Measurements from ENCODE around the gene LDAH. TPM values are rescaled to one million over a fixed set of nuclear protein-coding genes. Genes with fewer than 3 reads are reported as not detected.
"Not testable (repeated sequence)": the region's sequence is repeated elsewhere in the genome, so short reads cannot be mapped to it uniquely, and the experiment has no call there.

The LDAH gene
- polyA plus RNA-seq, 2 donors = 4.4 to 5.1 TPM

GRCh38 chr2:20728114-20728758, 94.7 kb downstream of the LDAH start:
- Histone ChIP-seq H3K4me3 (ENCODE audit: low read depth in 1 of 2, low read length in 2 of 2) (no peak overlapping the region), H3K27ac (ENCODE audit: low read depth in 2 of 2, low read length in 1 of 2) (no peak overlapping the region), H3K4me1 (ENCODE audit: control insufficient read depth in 2 of 2, insufficient read depth in 2 of 2, low read length in 1 of 2) (no peaks in the 10 kb centered on the region), H3K36me3 (ENCODE audit: control insufficient read depth in 2 of 2, insufficient read depth in 2 of 2, low read length in 1 of 2) (no peaks in the 10 kb centered on the region), H3K27me3 (ENCODE audit: control insufficient read depth in 1 of 2, insufficient read depth in 2 of 2, low read length in 2 of 2) (no peaks in the 10 kb centered on the region), H3K9me3 (ENCODE audit: control insufficient read depth in 2 of 2, insufficient read depth in 1 of 2, low read depth in 1 of 2, low read length in 1 of 2) (no peaks in the 10 kb centered on the region)
- WGBS, 2 donors = 51 to 57% methylated on average over 4 of the region's 4 CpGs

GRCh38 chr2:20726913-20727312, 96.0 kb downstream of the LDAH start:
- Histone ChIP-seq H3K27ac (ENCODE audit: low read depth in 2 of 2, low read length in 1 of 2) (no peak overlapping the region), H3K27me3 (ENCODE audit: control insufficient read depth in 1 of 2, insufficient read depth in 2 of 2, low read length in 2 of 2) (no peaks in the 10 kb centered on the region), H3K4me3 (ENCODE audit: low read depth in 1 of 2, low read length in 2 of 2) (no peak overlapping the region), H3K4me1 (ENCODE audit: control insufficient read depth in 2 of 2, insufficient read depth in 2 of 2, low read length in 1 of 2) (no peaks in the 10 kb centered on the region), H3K9me3 (ENCODE audit: control insufficient read depth in 2 of 2, insufficient read depth in 1 of 2, low read depth in 1 of 2, low read length in 1 of 2) (no peaks in the 10 kb centered on the region), H3K36me3 (ENCODE audit: control insufficient read depth in 2 of 2, insufficient read depth in 2 of 2, low read length in 1 of 2) (no peaks in the 10 kb centered on the region)
- WGBS, 2 donors = 96 to 97% methylated on average over 5 of the region's 5 CpGs

GRCh38 chr2:20725782-20726181, 97.1 kb downstream of the LDAH start:
- 92 to 98% methylated on average over 2 of the region's 2 CpGs for WGBS, 2 donors
- H3K27ac ChIP-seq (ENCODE audit: low read depth in 2 of 2, low read length in 1 of 2) = no peak overlapping the region
- no peak overlapping the region for H3K4me3 ChIP-seq (ENCODE audit: low read depth in 1 of 2, low read length in 2 of 2)
- H3K4me1 ChIP-seq (ENCODE audit: control insufficient read depth in 2 of 2, insufficient read depth in 2 of 2, low read length in 1 of 2) = no peaks in the 10 kb centered on the region
- no peaks in the 10 kb centered on the region for H3K9me3 ChIP-seq (ENCODE audit: control insufficient read depth in 2 of 2, insufficient read depth in 1 of 2, low read depth in 1 of 2, low read length in 1 of 2)
- H3K27me3 ChIP-seq (ENCODE audit: control insufficient read depth in 1 of 2, insufficient read depth in 2 of 2, low read length in 2 of 2) = no peaks in the 10 kb centered on the region
- H3K36me3 ChIP-seq (ENCODE audit: control insufficient read depth in 2 of 2, insufficient read depth in 2 of 2, low read length in 1 of 2) = no peaks in the 10 kb centered on the region

- Histone ChIP-seq H3K4me3 (ENCODE audit: low read depth in 1 of 2, low read length in 2 of 2) (no peak overlapping the region), H3K27ac (ENCODE audit: low read depth in 2 of 2, low read length in 1 of 2) (no peak overlapping the region), H3K9me3 (ENCODE audit: control insufficient read depth in 2 of 2, insufficient read depth in 1 of 2, low read depth in 1 of 2, low read length in 1 of 2) (no peaks in the 10 kb centered on the region), H3K36me3 (ENCODE audit: control insufficient read depth in 2 of 2, insufficient read depth in 2 of 2, low read length in 1 of 2) (no peaks in the 10 kb centered on the region), H3K4me1 (ENCODE audit: control insufficient read depth in 2 of 2, insufficient read depth in 2 of 2, low read length in 1 of 2) (no peaks in the 10 kb centered on the region), H3K27me3 (ENCODE audit: control insufficient read depth in 1 of 2, insufficient read depth in 2 of 2, low read length in 2 of 2) (no peaks in the 10 kb centered on the region)
- WGBS, 2 donors = 96 to 97% methylated on average over 3 of the region's 3 CpGs
Observed at GRCh38 chr2:20724500-20725053, 98.3 kb downstream of the LDAH start.

- no peaks in the 10 kb centered on the region for H3K27me3 ChIP-seq (ENCODE audit: control insufficient read depth in 1 of 2, insufficient read depth in 2 of 2, low read length in 2 of 2)
- no peak overlapping the region for H3K27ac ChIP-seq (ENCODE audit: low read depth in 2 of 2, low read length in 1 of 2)
- no peaks in the 10 kb centered on the region for H3K36me3 ChIP-seq (ENCODE audit: control insufficient read depth in 2 of 2, insufficient read depth in 2 of 2, low read length in 1 of 2)
- no peaks in the 10 kb centered on the region for H3K9me3 ChIP-seq (ENCODE audit: control insufficient read depth in 2 of 2, insufficient read depth in 1 of 2, low read depth in 1 of 2, low read length in 1 of 2)
- no peak overlapping the region for H3K4me3 ChIP-seq (ENCODE audit: low read depth in 1 of 2, low read length in 2 of 2)
- H3K4me1 ChIP-seq (ENCODE audit: control insufficient read depth in 2 of 2, insufficient read depth in 2 of 2, low read length in 1 of 2) = no peaks in the 10 kb centered on the region
Observed at GRCh38 chr2:20723543-20723942, 99.4 kb downstream of the LDAH start.

- 91 to 100% methylated on average over 1 of the region's 1 CpG for WGBS, 2 donors
- Histone ChIP-seq H3K9me3 (ENCODE audit: control insufficient read depth in 2 of 2, insufficient read depth in 1 of 2, low read depth in 1 of 2, low read length in 1 of 2) (no peaks in the 10 kb centered on the region), H3K4me3 (ENCODE audit: low read depth in 1 of 2, low read length in 2 of 2) (no peak overlapping the region), H3K4me1 (ENCODE audit: control insufficient read depth in 2 of 2, insufficient read depth in 2 of 2, low read length in 1 of 2) (no peaks in the 10 kb centered on the region), H3K36me3 (ENCODE audit: control insufficient read depth in 2 of 2, insufficient read depth in 2 of 2, low read length in 1 of 2) (no peaks in the 10 kb centered on the region), H3K27ac (ENCODE audit: low read depth in 2 of 2, low read length in 1 of 2) (no peak overlapping the region), H3K27me3 (ENCODE audit: control insufficient read depth in 1 of 2, insufficient read depth in 2 of 2, low read length in 2 of 2) (no peaks in the 10 kb centered on the region)
Observed at GRCh38 chr2:20722592-20723240, 100.2 kb downstream of the LDAH start.

GRCh38 chr2:20717641-20718040, 105.3 kb downstream of the LDAH start:
- Histone ChIP-seq H3K27ac (ENCODE audit: low read depth in 2 of 2, low read length in 1 of 2) (no peak overlapping the region), H3K36me3 (ENCODE audit: control insufficient read depth in 2 of 2, insufficient read depth in 2 of 2, low read length in 1 of 2) (no peaks in the 10 kb centered on the region), H3K9me3 (ENCODE audit: control insufficient read depth in 2 of 2, insufficient read depth in 1 of 2, low read depth in 1 of 2, low read length in 1 of 2) (no peaks in the 10 kb centered on the region), H3K27me3 (ENCODE audit: control insufficient read depth in 1 of 2, insufficient read depth in 2 of 2, low read length in 2 of 2) (no peaks in the 10 kb centered on the region), H3K4me1 (ENCODE audit: control insufficient read depth in 2 of 2, insufficient read depth in 2 of 2, low read length in 1 of 2) (no peaks in the 10 kb centered on the region), H3K4me3 (ENCODE audit: low read depth in 1 of 2, low read length in 2 of 2) (no peak overlapping the region)
- WGBS, 2 donors = 80 to 90% methylated on average over 1 of the region's 1 CpG

GRCh38 chr2:20716164-20716563, 106.7 kb downstream of the LDAH start:
- H3K27me3 ChIP-seq (ENCODE audit: control insufficient read depth in 1 of 2, insufficient read depth in 2 of 2, low read length in 2 of 2); H3K27ac ChIP-seq (ENCODE audit: low read depth in 2 of 2, low read length in 1 of 2); H3K4me1 ChIP-seq (ENCODE audit: control insufficient read depth in 2 of 2, insufficient read depth in 2 of 2, low read length in 1 of 2); H3K9me3 ChIP-seq (ENCODE audit: control insufficient read depth in 2 of 2, insufficient read depth in 1 of 2, low read depth in 1 of 2, low read length in 1 of 2); H3K36me3 ChIP-seq (ENCODE audit: control insufficient read depth in 2 of 2, insufficient read depth in 2 of 2, low read length in 1 of 2); H3K4me3 ChIP-seq (ENCODE audit: low read depth in 1 of 2, low read length in 2 of 2): not testable (repeated sequence)
- 98 to 100% methylated on average over 3 of the region's 3 CpGs for WGBS, 2 donors

- not testable (repeated sequence) for H3K9me3 ChIP-seq (ENCODE audit: control insufficient read depth in 2 of 2, insufficient read depth in 1 of 2, low read depth in 1 of 2, low read length in 1 of 2); H3K4me3 ChIP-seq (ENCODE audit: low read depth in 1 of 2, low read length in 2 of 2); H3K27me3 ChIP-seq (ENCODE audit: control insufficient read depth in 1 of 2, insufficient read depth in 2 of 2, low read length in 2 of 2); H3K36me3 ChIP-seq (ENCODE audit: control insufficient read depth in 2 of 2, insufficient read depth in 2 of 2, low read length in 1 of 2); H3K27ac ChIP-seq (ENCODE audit: low read depth in 2 of 2, low read length in 1 of 2); H3K4me1 ChIP-seq (ENCODE audit: control insufficient read depth in 2 of 2, insufficient read depth in 2 of 2, low read length in 1 of 2)
- 94 to 98% methylated on average over 2 of the region's 2 CpGs for WGBS, 2 donors
Observed at GRCh38 chr2:20714412-20714811, 108.5 kb downstream of the LDAH start.

- H3K4me1 ChIP-seq (ENCODE audit: control insufficient read depth in 2 of 2, insufficient read depth in 2 of 2, low read length in 1 of 2); H3K9me3 ChIP-seq (ENCODE audit: control insufficient read depth in 2 of 2, insufficient read depth in 1 of 2, low read depth in 1 of 2, low read length in 1 of 2); H3K4me3 ChIP-seq (ENCODE audit: low read depth in 1 of 2, low read length in 2 of 2); H3K27me3 ChIP-seq (ENCODE audit: control insufficient read depth in 1 of 2, insufficient read depth in 2 of 2, low read length in 2 of 2); H3K27ac ChIP-seq (ENCODE audit: low read depth in 2 of 2, low read length in 1 of 2); H3K36me3 ChIP-seq (ENCODE audit: control insufficient read depth in 2 of 2, insufficient read depth in 2 of 2, low read length in 1 of 2): not testable (repeated sequence)
- 92% methylated on average over 3 of the region's 3 CpGs for WGBS, 2 donors
Observed at GRCh38 chr2:20713585-20713984, 109.3 kb downstream of the LDAH start.

Data from esophagus (tissue), 2 donors.